Dendritic cell treated with granulocyte-macrophage colony-stimulating factor and Interleukin-4, amounts not matched to agents 40 ng/mL and 50 ng/mL, for 4 days (primary cell): ENCODE data around the gene HDAC6.
"Not testable (repeated sequence)": the region's sequence is repeated elsewhere in the genome, so short reads cannot be mapped to it uniquely, and the experiment has no call there.

Experiments used
- H3K27ac Mint-ChIP-seq: one replicate; pipeline ENCODE4 v1.8.0; 2022; ENCODE audit warnings: mild to moderate bottlenecking, mixed read lengths
- H3K27me3 Mint-ChIP-seq: one replicate; pipeline ENCODE4 v1.8.0; 2022; ENCODE audit warnings: mild to moderate bottlenecking, mixed read lengths
- H3K36me3 Mint-ChIP-seq: one replicate; pipeline ENCODE4 v1.8.0; 2022; ENCODE audit warnings: low read depth, mixed read lengths
- H3K4me1 Mint-ChIP-seq: one replicate; pipeline ENCODE4 v1.8.0; 2022; ENCODE audit warnings: low read depth, mixed read lengths
- H3K4me3 Mint-ChIP-seq: one replicate; pipeline ENCODE4 v1.8.0; 2022; ENCODE audit warnings: mild to moderate bottlenecking, moderate library complexity, mixed read lengths
- H3K9me3 Mint-ChIP-seq: one replicate; pipeline ENCODE4 v1.8.0; 2022; ENCODE audit warnings: mixed read lengths
- intact Hi-C: fragments of 100-400 bp; cut with micrococcal nuclease; formaldehyde crosslinking; loops from one replicate; pipeline ENCODE4 v1.15.0; 2022

HDAC6 gene

DNA sequence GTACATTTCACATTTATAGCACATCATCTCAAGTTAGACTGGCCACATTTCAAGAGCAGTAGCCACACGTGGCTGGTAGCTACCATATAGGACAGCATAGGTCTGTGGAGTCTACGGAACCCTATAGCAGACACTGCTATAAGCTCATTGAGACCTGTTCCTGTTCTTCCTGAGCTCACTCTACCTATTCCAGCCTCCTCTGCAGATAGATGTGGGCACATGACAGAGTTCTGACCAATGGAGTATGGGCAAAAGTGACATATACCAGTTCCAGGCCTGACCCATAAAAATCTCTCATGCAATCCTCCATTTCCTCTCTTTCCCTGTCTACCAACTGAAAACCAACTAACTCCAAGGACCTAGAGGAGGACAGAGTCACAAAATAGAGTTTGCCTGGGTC is 3.5 kb upstream of the HDAC6 start:
- intact Hi-C loops, result no loop called here
- no peak overlapping the region for H3K27ac Mint-ChIP-seq
- H3K36me3 Mint-ChIP-seq, result peaks cover 8% of the 10 kb centered on the region
- no peak overlapping the region for H3K4me3 Mint-ChIP-seq
- H3K9me3 Mint-ChIP-seq, result no peaks in the 10 kb centered on the region
- no peaks in the 10 kb centered on the region for H3K27me3 Mint-ChIP-seq
- H3K4me1 Mint-ChIP-seq, result peaks cover 9% of the 10 kb centered on the region

DNA sequence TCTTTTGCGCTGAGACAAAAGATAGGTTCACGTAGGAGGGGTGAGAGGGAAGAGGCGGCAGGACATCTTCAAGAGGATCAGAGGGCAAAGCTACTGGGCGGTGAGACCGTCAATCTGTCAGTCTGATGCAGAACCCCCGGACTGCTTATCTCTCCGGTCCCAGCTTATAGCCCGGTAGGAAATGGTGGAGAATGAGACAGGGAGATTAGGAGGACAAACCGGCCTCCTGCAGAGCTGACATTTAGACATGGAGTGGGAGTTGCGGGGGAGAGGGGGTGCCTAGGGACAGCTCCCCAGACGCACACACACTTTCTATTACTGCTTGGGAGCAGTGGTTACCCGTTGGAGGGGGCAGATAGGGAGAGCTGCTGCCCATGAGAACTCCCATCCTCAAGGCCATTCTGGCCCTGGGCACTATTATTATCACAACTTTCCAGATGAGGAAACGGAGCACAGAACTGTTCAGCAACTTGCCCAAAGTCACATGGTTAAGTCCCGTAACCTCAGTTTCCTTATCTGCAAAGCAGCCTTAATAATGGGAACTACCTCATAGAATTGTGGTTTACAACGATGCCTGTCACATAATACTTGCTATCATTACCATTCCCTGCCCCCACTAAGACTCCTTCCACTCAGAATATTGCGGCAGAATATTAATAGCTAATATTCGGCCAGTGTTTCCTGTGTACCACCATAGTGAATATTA is 1.1 kb upstream of the HDAC6 start:
- peaks cover 20% of the 10 kb centered on the region for H3K4me1 Mint-ChIP-seq
- H3K27ac Mint-ChIP-seq, result peak overlapping the region; percentile 98
- H3K4me3 Mint-ChIP-seq, result peak overlapping the region; percentile 78
- H3K9me3 Mint-ChIP-seq, result no peaks in the 10 kb centered on the region
- no peaks in the 10 kb centered on the region for H3K27me3 Mint-ChIP-seq
- H3K36me3 Mint-ChIP-seq, result peaks cover 32% of the 10 kb centered on the region
- intact Hi-C loops, result loop anchor here (2.0 to 5.0 kb wide), 4 partner anchors 64 to 118 kb away; partner anchors contain the start of genes PQBP1, SUV39H1, TIMM17B and WAS

DNA sequence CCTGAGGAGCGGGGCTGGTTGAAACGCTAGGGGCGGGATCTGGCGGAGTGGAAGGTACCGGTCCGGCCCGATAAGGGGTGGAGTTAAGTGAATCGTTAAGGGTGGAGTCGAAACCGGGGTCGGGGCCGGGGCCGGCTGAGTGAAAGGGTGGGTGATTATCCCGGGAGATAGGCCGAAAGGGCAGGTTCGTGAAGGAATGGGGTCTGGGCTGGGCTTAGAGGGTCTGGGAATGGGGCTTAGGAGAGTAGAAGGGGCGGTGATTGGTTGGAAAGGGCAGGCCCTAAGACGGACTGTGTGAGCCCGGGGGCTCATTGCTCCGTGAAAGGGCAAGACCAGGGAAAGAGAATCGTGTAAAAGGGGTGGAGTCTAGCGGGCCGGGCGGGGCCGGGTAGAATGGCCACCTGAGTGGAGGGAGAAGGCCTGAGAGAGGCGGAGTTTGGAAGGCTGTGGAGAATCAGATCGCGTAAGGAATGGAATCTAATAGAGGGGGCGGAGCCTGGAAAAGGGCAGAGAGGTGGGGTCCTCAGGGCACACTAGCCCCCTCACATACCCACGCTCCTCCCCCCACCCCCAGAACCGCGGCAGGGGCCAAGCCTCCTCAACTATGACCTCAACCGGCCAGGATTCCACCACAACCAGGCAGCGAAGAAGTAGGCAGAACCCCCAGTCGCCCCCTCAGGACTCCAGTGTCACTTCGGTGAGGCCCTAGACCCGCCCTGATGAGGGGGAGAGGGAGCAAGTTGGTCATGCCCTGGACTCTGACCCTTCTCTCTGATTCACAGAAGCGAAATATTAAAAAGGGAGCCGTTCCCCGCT is 430 bp downstream of the HDAC6 start:
- Mint-ChIP-seq H3K4me1 (peaks cover 23% of the 10 kb centered on the region), H3K4me3 (peak overlapping the region; percentile 88), H3K36me3 (peaks cover 46% of the 10 kb centered on the region), H3K9me3 (no peaks in the 10 kb centered on the region), H3K27ac (peak overlapping the region; percentile 98), H3K27me3 (no peaks in the 10 kb centered on the region)
- intact Hi-C loops, result loop anchor here (5.0 kb wide), 3 partner anchors 95 to 120 kb away; partner anchors contain the start of genes PQBP1, SUV39H1, TIMM17B and WAS

DNA sequence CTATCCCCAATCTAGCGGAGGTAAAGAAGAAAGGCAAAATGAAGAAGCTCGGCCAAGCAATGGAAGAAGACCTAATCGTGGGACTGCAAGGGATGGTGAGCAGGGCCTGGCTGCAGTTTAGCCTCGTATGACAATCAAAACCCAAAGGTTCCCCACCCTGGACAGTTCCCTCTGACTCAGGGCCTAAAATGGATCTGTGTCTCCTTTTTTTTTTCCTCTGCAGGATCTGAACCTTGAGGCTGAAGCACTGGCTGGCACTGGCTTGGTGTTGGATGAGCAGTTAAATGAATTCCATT is 986 bp downstream of the HDAC6 start:
- intact Hi-C loops, result loop anchor here (5.0 kb wide), 3 partner anchors 94 to 121 kb away; partner anchors contain the start of genes PQBP1, SUV39H1, TIMM17B and WAS
- H3K4me1 Mint-ChIP-seq, result peaks cover 23% of the 10 kb centered on the region
- peaks cover 48% of the 10 kb centered on the region for H3K36me3 Mint-ChIP-seq
- no peaks in the 10 kb centered on the region for H3K27me3 Mint-ChIP-seq
- H3K4me3 Mint-ChIP-seq, result peak overlapping the region; percentile 88
- H3K9me3 Mint-ChIP-seq, result no peaks in the 10 kb centered on the region
- peak overlapping the region; percentile 98 for H3K27ac Mint-ChIP-seq

DNA sequence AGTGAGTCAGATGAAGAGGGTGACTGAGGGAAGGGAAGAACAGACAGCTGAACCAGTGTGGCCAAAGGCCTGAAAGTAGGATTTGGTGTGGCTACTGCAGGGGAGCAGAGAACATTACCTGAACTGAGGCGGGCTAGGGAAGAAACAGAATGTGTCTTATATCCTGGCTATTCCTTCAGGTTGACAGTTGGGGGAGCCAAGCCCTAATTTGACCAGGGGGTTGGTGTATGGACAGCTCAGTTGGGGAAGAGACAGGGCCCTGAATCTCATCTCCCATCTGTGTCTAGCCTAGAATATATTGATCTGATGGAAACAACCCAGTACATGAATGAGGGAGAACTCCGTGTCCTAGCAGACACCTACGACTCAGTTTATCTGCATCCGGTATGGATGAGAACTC is 4.2 kb downstream of the HDAC6 start:
- H3K9me3 Mint-ChIP-seq, result no peaks in the 10 kb centered on the region
- no peaks in the 10 kb centered on the region for H3K27me3 Mint-ChIP-seq
- no peak overlapping the region for H3K4me3 Mint-ChIP-seq
- intact Hi-C loops, result no loop called here
- peaks cover 14% of the 10 kb centered on the region for H3K4me1 Mint-ChIP-seq
- no peak overlapping the region for H3K27ac Mint-ChIP-seq
- peaks cover 60% of the 10 kb centered on the region for H3K36me3 Mint-ChIP-seq

DNA sequence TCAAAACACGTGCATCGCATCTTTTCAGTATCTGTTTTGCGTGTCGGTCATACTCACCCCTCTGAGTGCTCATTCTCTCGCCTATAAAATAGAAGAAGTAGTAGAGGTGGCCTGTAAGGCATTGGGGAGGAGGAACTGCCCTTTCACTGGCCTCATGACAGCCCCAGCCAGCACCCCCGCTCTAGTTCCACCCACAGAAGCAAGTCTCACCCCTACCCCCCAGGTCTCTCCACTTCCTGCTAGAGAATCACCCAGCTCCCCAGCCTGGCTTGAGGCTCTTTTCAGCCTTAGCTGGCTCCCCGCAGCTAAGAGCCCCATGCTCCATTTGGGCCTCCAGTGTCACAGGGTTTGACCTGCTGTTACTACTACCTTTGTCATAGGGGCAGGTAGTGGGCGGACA is 11.8 kb downstream of the HDAC6 start:
- H3K4me1 Mint-ChIP-seq, result peaks cover 29% of the 10 kb centered on the region
- H3K9me3 Mint-ChIP-seq, result no peaks in the 10 kb centered on the region
- peaks cover 73% of the 10 kb centered on the region for H3K36me3 Mint-ChIP-seq
- no peaks in the 10 kb centered on the region for H3K27me3 Mint-ChIP-seq
- peak overlapping the region; percentile 4 for H3K4me3 Mint-ChIP-seq
- H3K27ac Mint-ChIP-seq, result peak overlapping the region; percentile 88
- intact Hi-C loops, result no loop called here

DNA sequence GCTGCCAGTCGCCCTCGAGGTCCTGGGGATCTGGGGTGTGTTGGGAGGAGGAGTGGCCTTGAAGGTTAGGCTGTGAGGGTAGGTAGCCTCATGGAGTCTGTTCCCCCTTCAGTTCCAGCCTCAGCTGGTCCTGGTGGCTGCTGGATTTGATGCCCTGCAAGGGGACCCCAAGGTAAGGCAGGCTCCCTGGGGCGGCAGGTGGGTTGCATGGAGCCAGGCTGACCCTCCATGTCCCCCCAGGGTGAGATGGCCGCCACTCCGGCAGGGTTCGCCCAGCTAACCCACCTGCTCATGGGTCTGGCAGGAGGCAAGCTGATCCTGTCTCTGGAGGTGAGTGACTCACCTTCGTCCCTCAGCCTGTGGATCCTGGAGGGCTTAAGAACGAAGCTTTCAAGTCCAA is 12.9 kb downstream of the HDAC6 start:
- H3K4me3 Mint-ChIP-seq, result no peak overlapping the region
- H3K4me1 Mint-ChIP-seq, result peaks cover 29% of the 10 kb centered on the region
- H3K27ac Mint-ChIP-seq, result peak overlapping the region; percentile 88
- H3K27me3 Mint-ChIP-seq, result no peaks in the 10 kb centered on the region
- peaks cover 83% of the 10 kb centered on the region for H3K36me3 Mint-ChIP-seq
- intact Hi-C loops, result no loop called here
- no peaks in the 10 kb centered on the region for H3K9me3 Mint-ChIP-seq

DNA sequence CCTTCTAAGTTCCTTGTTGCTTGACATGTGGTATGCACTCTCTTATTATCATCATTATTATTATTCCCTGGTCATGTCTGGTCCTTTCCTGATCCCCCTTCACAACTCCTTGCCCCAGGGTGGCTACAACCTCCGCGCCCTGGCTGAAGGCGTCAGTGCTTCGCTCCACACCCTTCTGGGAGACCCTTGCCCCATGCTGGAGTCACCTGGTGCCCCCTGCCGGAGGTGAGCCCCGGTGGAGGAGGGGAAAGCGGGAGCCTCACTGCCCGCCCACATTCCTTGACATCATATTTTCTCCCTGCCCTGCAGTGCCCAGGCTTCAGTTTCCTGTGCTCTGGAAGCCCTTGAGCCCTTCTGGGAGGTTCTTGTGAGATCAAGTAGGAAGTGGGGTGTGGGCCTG is 13.4 kb downstream of the HDAC6 start:
- Mint-ChIP-seq H3K27ac (peak overlapping the region; percentile 36), H3K36me3 (peaks cover 89% of the 10 kb centered on the region), H3K4me1 (peaks cover 29% of the 10 kb centered on the region), H3K9me3 (no peaks in the 10 kb centered on the region), H3K4me3 (no peak overlapping the region), H3K27me3 (no peaks in the 10 kb centered on the region)
- intact Hi-C loops, result no loop called here

DNA sequence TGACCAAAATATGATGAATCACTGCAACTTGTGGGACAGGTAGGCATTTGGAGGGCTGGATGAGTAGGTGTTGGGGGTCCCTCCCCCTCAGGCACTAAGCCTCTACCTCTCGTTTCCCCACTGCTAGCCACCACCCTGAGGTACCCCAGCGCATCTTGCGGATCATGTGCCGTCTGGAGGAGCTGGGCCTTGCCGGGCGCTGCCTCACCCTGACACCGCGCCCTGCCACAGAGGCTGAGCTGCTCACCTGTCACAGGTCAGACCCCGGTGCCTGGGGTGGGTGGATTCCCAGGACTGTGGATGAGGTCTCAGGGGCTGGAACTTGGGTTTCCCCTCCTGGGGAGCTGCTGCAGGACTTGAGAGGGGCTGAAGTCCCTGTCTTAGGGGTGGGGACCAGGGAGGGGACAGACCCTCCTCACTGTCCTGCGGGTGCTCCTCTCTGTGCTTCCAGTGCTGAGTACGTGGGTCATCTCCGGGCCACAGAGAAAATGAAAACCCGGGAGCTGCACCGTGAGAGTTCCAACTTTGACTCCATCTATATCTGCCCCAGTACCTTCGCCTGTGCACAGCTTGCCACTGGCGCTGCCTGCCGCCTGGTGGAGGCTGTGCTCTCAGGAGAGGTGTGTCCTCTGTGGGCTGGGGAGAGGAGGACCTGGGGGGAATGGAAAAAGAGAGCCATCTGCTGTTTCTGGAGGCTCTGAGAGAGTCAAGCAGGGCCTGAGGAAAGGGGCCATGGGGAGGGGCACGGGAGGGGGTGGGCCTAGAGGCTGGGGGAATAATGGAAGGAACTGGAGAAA is 14.3 kb downstream of the HDAC6 start:
- Mint-ChIP-seq H3K4me1 (peaks cover 29% of the 10 kb centered on the region), H3K9me3 (no peaks in the 10 kb centered on the region), H3K4me3 (no peak overlapping the region), H3K36me3 (peaks cover 87% of the 10 kb centered on the region), H3K27ac (no peak overlapping the region), H3K27me3 (no peaks in the 10 kb centered on the region)
- intact Hi-C loops, result no loop called here

DNA sequence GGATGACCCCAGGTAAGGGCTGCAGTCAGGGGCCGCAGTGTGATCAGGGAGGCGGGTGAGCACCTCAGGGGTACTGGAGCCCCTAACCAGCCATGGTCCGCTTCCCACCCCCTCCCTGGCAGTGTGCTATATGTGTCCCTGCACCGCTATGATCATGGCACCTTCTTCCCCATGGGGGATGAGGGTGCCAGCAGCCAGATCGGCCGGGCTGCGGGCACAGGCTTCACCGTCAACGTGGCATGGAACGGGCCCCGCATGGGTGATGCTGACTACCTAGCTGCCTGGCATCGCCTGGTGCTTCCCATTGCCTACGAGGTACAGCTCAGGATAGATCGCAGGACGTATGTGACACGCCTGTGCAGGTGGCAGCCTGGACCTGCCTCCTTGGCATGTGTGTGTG is 16.2 kb downstream of the HDAC6 start:
- Mint-ChIP-seq H3K27ac (no peak overlapping the region), H3K9me3 (no peaks in the 10 kb centered on the region)

DNA sequence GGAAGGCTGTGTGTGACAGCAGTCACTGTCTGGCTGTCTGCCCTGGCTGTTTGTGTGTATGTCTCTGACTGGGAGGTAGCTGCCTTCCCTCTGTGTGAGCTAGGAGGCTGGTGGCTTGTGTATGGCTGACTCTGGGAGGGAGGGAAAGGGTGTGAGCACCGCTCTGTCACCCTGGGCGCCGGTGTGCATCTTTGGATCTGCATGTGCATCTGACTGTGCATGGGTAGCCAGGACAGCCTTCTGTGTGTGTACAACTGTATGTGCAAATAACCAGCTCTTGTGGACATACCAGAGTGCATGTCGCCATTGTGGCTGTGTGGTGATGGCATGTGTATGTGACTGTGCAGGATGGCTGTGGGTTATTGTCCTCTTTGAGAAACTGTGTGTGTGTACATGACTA is 17.0 kb downstream of the HDAC6 start:
- Mint-ChIP-seq H3K36me3 (peaks cover 92% of the 10 kb centered on the region), H3K27ac (no peak overlapping the region), H3K4me3 (no peak overlapping the region), H3K27me3 (no peaks in the 10 kb centered on the region), H3K9me3 (no peaks in the 10 kb centered on the region), H3K4me1 (peaks cover 14% of the 10 kb centered on the region)
- intact Hi-C loops, result no loop called here

More for the DNA sequence above, 16.2 kb downstream of the HDAC6 start:
- no peak overlapping the region for H3K4me3 Mint-ChIP-seq
- H3K4me1 Mint-ChIP-seq, result peaks cover 22% of the 10 kb centered on the region
- intact Hi-C loops, result no loop called here
- H3K36me3 Mint-ChIP-seq, result peaks cover 92% of the 10 kb centered on the region
- no peaks in the 10 kb centered on the region for H3K27me3 Mint-ChIP-seq

DNA sequence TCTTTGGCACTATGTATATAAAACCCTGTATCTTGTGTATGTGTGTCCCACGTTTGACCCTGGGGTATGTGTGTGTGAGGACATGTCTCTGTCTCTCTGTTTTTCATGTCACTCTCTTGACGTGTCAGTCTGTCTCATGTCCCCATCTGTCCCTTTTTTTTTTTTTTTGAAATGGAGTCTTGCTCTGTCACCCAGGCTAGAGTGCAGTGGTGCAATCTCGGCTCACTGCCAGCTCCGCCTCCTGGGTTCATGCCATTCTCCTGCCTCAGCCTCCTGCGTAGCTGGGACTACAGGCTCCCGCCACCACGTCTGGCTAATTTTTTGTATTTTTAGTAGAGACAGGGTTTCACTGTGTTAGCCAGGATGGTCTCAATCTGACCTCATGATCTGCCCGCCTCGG is 17.5 kb downstream of the HDAC6 start:
- peaks cover 92% of the 10 kb centered on the region for H3K36me3 Mint-ChIP-seq
- H3K4me3 Mint-ChIP-seq, H3K27me3 Mint-ChIP-seq, H3K4me1 Mint-ChIP-seq, H3K9me3 Mint-ChIP-seq, H3K27ac Mint-ChIP-seq, intact Hi-C loops: not testable (repeated sequence)

DNA sequence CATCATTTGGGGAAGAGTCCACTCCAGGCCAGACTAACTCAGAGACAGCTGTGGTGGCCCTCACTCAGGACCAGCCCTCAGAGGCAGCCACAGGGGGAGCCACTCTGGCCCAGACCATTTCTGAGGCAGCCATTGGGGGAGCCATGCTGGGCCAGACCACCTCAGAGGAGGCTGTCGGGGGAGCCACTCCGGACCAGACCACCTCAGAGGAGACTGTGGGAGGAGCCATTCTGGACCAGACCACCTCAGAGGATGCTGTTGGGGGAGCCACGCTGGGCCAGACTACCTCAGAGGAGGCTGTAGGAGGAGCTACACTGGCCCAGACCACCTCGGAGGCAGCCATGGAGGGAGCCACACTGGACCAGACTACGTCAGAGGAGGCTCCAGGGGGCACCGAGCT is 21.2 kb downstream of the HDAC6 start:
- Mint-ChIP-seq H3K36me3 (peaks cover 72% of the 10 kb centered on the region), H3K9me3 (no peaks in the 10 kb centered on the region)

DNA sequence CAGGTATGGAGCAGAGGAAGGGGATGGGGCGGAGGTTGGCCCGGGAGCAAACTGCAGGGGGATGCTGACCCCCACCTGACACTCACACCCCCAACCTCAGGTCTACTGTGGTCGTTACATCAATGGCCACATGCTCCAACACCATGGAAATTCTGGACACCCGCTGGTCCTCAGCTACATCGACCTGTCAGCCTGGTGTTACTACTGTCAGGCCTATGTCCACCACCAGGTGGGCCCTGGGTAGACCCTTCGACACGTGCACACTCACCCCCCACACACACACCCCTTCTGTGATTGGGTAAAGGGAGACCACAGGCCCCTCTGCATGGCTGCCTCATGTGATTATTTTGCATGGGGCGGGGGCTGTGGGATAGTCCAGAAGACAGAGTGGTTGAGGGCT is 22.2 kb downstream of the HDAC6 start:
- Mint-ChIP-seq H3K4me3 (no peak overlapping the region), H3K27ac (no peak overlapping the region), H3K36me3 (peaks cover 64% of the 10 kb centered on the region), H3K9me3 (no peaks in the 10 kb centered on the region), H3K4me1 (peaks cover 6% of the 10 kb centered on the region), H3K27me3 (peaks cover 28% of the 10 kb centered on the region)
- intact Hi-C loops, result no loop called here

More for the DNA sequence above, 21.2 kb downstream of the HDAC6 start:
- intact Hi-C loops, result no loop called here
- H3K4me3 Mint-ChIP-seq, result no peak overlapping the region
- H3K27me3 Mint-ChIP-seq, result peaks cover 21% of the 10 kb centered on the region
- H3K27ac Mint-ChIP-seq, result no peak overlapping the region
- H3K4me1 Mint-ChIP-seq, result peaks cover 6% of the 10 kb centered on the region
